Superior temporal gyrus (tissue), 1 donor: ENCODE data around the gene PSMB10.
"Not testable (repeated sequence)": the region's sequence is repeated elsewhere in the genome, so short reads cannot be mapped to it uniquely, and the experiment has no call there.

Experiments
- DNase-seq: peaks from one replicate; pipeline ENCODE4 v3.0.0-alpha.2; 2016; ENCODE audit errors: extremely low spot score

PSMB10 gene

DNA sequence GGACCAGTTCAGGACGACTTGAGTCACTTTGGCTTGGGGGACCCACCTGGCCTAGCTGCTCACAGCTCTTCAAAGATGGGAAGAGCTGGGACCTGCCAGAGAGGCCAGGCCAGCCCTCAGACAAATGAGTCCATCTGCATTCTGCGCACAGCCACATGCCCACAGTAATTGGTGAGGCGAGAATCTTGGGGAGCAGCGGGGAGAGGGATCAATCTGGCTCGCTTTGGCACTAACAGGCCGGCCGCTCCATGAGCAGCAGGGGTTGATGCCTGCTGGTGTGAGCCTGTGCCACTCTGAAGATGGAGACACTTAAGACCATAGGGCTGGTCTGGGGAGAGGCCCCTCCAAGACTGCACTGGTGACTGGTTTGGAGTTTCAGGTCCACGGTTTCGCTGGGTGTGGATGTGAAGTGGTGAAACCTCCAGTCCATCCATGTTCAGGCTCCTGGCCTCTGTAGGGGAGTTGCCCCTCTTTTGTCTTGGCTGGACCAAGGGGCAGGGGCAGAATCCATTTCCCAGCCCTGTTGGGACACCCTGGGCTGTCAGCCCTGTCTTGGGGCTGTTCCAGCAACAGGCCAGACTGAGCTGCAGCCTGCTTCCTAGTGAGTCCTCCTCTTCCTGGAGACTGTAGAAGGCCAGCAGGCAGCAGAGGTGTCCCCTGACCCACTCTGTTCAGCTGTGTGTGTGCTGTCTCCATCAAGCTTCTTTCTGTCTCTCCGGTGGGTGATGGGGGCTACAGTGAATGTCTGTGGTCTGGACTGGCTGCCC is 12.3 kb downstream of the PSMB10 start:
- DNase-seq = no peak

DNA sequence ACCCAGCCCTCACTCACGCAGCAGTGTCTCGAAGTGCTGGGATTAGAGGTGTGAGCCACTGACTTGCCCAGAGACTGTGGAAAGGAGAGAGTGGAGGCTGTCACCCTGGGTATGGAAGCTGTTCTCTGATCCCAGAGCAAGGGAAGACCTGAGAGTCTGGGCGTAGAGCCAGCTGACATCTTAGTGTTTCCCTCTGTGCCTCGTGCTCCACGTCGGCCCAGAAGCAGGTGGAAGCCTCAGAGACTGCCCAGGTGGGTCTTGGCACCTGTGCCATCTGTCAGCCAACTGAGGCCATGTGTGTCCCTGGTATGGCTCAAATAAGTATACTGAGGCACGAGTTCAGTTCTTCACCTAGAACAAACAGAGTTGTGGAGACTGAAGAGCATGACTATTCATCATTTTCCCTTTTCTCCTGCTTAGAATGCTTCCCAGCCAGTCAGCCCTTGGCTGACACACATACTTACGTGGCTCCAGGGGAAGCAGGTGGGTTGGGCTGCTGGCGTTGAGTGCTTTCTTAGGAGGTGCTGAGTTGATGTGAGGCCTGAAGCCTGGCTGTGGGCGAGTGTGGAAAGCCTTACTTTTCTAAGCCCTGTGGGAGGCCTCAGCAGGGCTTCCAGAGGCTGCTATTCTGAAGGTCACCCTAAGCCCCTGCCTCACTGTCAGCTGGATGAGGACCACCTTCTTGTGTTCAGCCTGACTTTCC is 13.1 kb downstream of the PSMB10 start:
- DNase-seq = peak; percentile 28

- no peak for DNase-seq
Observed at GRCh38 chr16:67922740-67923139, 13.9 kb downstream of the PSMB10 start.

DNA sequence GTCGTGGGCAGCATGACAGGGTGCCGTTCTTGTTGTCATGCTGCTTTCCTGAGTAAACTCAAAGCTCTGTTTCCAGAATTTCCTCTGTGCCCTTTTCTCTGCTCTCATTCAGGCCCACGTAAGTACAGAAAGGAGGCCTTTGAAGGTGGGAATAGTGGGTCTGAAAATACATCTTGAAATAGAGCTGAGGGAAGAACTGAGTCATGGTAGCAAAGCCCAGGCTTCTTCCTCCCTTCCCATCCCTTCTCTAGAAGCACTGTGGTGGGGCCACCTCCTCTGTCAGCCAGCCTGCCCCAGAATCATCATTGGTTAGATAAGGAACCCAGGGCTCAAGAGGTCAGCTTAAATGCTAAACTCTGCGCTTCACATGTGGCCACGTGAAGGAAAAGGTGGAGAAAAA is 14.4 kb downstream of the PSMB10 start:
- DNase-seq = peak; percentile 29

DNA sequence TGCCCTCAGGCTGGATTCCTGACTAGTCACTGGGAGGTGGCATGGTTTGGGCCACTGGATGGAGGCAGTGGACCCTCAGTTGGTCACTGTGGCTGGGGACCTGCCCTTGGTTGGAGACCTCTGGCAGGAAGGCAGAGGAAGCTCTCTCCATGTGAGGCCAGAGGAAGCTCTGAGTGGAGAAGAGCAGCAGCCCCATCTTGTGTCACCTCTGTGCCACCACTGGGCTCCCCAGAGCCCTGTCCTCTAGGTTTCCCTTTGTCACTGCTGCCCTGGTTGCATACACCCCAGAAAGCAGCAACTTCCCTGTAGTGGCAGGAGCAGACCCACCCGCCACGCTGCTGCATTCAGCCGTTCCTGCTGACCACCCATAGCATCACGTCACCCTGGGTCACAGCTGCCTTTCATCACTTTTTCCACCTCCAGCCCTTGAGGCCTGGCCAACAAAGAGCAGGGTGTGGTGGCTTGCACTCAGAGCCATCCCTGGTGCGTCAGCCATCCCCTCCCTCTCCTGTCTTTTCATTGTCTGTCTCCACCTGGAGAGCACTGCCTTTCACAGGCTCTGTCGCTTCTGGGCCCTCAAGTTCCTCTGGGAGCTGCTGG is 16.9 kb downstream of the PSMB10 start:
- DNase-seq = no peak

- peak; percentile 60 for DNase-seq
Observed at GRCh38 chr16:67917852-67918236, 18.8 kb downstream of the PSMB10 start.

DNA sequence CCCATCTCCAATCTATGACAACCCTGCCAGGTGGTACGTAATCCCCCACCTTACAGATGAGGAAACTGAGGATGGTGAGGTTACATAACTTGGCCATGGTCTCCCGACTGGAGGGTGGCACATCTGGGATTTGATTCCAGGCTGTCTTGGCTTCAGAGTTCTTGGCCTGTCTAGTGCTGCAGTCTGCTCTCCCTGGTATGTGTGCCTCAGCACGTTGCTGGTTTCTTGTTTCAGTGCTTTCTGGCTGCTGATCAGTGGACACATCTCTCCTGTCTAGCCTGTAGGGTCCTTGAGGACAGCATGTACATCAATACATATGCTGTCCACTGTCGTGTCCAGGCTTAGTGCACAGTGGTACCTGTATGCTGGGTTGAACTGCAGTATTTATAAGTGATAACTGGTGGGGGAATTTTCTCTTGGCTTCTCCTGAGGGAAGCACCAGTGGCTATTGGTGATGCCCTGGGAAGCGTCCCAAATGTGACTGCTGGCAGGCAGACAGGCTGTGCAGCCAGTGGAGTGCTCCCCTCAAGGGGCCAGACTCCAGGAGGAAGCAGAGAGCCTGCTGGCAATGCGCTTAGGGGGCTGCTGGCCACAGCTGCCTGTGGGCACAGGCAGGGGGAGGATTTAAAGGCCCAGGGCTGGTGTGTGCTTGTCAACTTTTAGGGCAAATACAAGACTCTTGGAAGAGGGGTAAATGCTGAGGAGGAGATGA is 19.4 kb downstream of the PSMB10 start:
- DNase-seq = peak; percentile 59

DNA sequence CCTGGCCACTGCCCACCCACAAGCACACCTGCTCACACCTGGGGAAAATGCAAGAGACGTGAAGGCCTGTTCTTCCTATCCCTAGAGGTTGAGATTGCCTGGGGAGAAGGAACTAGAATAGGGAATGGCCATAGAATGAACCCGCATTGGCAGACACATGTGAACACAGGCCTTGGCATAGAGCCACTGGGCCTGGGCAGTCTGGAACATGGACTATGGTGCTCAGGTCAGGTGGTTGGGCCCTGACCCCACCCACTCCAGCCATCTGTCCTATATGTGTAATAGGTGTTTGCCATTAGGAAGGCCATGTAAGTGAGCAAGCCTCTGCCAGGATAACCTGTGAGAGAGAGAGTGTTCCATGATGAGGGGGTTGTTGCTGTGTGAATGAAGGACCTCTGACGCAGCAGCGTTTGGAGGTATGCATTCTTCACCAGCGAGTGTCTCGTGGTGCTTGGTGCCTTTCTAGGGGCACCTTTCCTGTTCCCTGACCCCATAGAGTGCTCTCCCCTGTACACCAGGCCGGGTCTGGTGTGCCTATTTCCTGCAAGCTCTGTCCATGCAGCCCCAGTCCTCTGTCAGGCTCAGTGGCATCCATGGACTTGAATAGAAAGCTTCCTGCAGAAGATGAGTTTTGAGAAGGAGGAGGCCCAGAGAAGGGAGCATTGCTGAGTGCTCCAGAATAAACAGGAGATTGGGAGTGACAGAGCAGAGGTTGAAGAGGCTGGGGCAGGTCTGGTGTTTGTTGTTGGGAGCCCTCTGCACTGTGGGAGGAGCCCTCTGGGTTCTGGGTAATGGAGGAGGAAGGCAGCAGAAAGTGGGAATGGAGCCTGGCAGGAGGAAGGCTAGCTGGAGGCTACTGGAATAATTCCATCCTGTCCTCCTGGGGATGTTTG is 20.6 kb downstream of the PSMB10 start:
- no peak for DNase-seq

DNA sequence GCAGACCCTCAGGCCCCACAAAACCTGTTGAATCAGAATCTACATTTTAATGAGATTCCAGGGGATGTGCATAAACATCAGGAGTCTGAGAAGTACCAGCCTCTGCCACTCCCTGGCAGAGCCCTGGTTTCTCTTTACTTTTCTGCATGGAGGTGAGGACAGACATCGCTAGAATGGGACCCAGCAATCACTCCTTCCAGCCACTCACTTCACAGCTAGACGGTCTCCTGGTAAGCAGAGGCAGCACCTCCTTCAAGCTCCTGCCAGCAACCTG is 21.2 kb downstream of the PSMB10 start:
- DNase-seq = not testable (repeated sequence)

- no peak for DNase-seq
Observed at GRCh38 chr16:67914758-67915495, 21.7 kb downstream of the PSMB10 start.

- peak; percentile 92 for DNase-seq
Observed at GRCh38 chr16:67910158-67910557, 26.5 kb downstream of the PSMB10 start.

DNA sequence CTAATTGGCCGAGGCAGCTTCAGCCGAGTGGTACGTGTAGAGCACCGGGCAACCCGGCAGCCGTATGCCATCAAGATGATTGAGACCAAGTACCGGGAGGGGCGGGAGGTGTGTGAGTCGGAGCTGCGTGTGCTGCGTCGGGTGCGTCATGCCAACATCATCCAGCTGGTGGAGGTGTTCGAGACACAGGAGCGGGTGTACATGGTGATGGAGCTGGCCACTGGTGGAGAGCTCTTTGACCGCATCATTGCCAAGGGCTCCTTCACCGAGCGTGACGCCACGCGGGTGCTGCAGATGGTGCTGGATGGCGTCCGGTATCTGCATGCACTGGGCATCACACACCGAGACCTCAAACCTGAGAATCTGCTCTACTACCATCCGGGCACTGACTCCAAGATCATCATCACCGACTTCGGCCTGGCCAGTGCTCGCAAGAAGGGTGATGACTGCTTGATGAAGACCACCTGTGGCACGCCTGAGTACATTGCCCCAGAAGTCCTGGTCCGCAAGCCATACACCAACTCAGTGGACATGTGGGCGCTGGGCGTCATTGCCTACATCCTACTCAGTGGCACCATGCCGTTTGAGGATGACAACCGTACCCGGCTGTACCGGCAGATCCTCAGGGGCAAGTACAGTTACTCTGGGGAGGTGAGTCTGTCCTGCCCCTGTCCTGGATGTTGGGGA is 27.5 kb downstream of the PSMB10 start:
- no peak for DNase-seq

DNA sequence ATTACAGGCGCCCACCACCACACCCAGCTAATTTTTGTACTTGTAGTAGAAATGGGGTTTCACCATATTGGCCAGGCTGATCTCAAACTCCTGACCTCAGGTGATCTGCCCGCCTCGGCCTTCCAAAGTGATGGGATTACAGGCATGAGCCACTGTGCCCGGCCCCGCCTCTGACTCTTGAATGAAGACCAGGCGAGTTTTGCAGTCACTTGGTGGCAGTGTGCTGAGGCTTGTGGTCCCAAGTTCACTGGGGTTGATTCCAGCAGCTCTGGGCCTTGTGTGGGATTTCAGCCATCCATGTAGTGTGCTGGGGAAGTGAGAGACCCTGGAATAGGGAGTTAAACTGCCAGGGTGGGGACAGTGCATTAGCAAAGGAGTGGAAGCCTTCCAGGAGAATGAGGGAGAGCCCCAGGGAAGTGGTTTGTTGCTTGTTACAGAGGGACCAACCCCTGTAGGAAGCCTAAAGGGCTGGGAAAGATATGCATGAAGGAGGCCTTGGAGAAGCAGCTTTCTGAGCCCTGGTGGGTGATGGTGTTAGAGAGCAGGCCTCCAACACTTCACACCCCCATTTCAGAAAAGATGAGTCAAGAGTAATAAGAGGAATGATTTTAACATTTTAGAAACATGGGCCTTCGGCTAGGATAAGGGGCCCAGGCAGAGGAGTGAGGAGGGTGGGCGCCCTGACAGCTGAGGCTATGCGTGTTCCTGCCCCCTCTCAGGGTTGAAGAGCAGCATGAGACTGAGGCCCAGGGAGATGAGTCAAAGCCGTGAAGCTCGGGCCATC is 29.1 kb downstream of the PSMB10 start:
- no peak for DNase-seq

- no peak for DNase-seq
Observed at GRCh38 chr16:67902831-67903230, 33.8 kb downstream of the PSMB10 start.

DNA sequence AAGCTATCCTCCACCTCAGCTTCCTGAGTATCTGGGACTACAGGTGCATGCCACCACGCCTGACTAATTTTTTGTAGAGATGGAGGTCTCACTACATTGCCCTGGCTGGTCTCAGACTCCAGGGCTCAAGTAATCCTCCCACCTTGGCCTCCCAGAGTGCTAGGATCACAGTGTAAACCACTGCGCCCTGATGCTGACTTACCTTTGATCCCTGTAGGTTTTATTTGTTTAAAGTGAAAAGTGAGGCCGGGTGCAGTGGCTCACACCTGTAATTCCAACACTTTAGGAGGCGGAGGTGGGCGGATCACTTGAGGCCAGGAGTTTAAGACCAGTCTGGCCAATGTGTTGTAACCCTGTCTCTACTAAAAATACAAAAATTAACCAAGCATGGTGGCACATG is 34.9 kb downstream of the PSMB10 start:
- no peak for DNase-seq

DNA sequence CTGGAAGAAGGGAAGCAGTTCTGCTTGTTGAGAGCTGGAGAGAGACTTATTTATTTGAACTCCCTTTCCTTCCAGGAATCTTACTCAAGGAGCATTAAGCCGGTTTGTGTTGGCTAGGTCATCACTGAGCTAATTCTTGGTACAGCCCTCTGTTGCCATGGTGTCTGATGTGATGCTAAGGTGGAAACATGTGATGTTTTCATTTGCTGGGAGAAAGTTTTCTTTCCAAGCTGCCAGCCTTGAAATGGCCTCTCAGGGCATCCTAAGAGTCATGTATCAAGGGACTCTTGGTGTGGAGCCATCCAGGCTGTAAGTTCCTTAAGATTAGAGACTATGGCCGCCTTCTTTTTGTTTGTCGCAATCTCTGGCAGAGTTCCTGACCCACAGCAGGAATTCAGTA is 39.4 kb downstream of the PSMB10 start:
- no peak for DNase-seq

DNA sequence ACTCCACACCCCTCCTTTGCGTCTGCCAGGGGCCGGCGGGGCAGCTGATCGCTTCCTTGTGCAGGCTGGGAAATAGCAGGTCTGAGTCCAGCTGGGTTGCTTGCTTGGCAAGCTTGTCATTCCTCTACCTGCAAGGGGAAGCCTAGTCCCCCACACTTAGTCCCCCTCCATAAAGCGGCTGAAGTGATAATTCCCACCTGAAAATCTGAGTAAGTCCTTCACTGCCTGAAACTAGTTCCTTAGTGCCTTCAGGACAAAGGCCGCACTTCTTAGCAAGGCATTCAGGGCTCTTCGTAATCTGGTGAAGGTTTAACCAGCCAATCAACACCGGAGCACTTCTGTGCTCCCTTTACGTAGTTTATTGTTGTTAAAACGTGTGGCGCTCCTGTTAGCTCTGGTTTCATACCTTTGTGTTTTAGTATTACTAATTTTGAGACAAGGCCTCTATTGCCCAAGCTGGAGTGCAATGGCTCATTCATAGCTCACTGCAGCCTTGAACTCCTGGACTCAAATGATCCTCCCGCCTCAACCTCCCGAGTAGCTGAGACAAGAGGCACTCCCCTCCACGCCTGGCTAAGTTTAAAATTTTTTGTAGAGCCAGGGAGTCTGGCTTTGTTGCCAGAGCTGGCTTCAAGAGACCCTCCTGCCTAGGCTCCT is 42.8 kb downstream of the PSMB10 start:
- no peak for DNase-seq

DNA sequence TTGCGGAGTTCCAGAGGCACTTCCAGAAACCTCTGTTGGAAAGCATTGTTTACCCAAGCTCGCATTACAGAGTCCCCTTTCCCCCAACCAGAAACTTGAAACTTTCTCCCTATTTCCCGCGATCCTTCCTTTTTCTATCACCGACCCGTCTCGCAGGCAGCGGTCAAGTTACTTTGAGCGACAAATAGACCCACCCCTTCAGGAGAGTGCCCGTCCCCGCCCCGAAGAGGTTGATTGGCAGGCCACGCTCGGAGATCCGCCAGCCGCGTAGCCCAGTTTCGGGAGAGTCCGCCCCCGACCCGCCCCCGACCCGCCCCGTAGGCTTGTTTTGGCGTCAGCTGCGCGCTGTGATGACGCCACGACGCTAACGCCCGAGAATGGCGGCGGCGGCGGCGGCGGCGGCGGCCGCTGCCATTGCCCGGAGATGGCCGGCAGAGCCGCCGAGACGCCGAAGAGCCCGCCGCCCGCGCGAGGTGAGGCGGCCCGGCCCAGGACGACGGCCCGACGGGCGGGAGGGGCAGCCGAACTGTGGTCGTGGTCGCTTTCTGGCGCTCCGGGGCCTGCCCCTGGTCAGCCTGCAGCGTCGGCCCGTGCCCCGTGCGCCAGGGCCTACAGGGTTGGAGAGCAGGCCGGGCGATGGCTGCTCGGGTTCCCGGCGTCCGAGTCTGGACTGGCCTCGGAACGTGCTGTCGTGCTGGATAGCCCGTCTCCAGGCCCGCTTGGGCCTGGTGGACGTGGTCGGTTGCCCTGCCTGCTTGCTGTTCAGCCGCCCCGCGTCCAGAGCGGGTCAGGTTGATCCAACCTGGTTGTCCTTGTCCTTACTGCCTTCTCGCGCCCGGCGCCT is 43.5 kb downstream of the PSMB10 start, which contains the start of gene PSKH1:
PSKH1 (plus strand) TSS at position 356 of the 844 bp plus-strand sequence. CDS start 15,496 bp downstream, outside the sequence.
- DNase-seq = peak; percentile 95
